Cardiac fibroblast (primary cell): ENCODE measurements around the gene TTC12.
A peak's percentile ranks its signal among the peaks of the same experiment; 100 is the strongest.
"Not testable (repeated sequence)": the region's sequence is repeated elsewhere in the genome, so short reads cannot be mapped to it uniquely, and the experiment has no call there.

Source experiments
- DNase-seq, 2 donors: peaks; one replicate each; pipeline versions ENCODE4 v3.0.0 to v3.0.0-alpha.2; 2010; ENCODE audit warnings: low read depth in 2 of 2
- H3K4me3 ChIP-seq, 2 donors: replicated peaks in 1 of 2; 1 replicate in 1 of 2; 2 replicates in 1 of 2; pipeline ENCODE4 v1.5.1; 2011; ENCODE audit warnings: low read depth in 2 of 2, low read length in 2 of 2, mild to moderate bottlenecking in 2 of 2, moderate library complexity in 1 of 2
- CTCF ChIP-seq: IDR thresholded peaks from one replicate; pipeline ENCODE4 v1.5.1; 2011; ENCODE audit warnings: low read depth, mild to moderate bottlenecking, low read length, inconsistent platforms

The TTC12 gene

GRCh38 chr11:113293936-113294335 is 20.4 kb upstream of the TTC12 start:
- DNase-seq = no peak
- no peak for TF ChIP-seq CTCF
- no peak overlapping the region for H3K4me3 ChIP-seq

GRCh38 chr11:113295993-113296392 is 18.4 kb upstream of the TTC12 start:
- no peak overlapping the region for H3K4me3 ChIP-seq
- no peak for TF ChIP-seq CTCF
- no peak for DNase-seq

GRCh38 chr11:113296447-113297205 is 17.8 kb upstream of the TTC12 start:
- no peak overlapping the region for H3K4me3 ChIP-seq
- TF ChIP-seq CTCF = no peak
- no peak for DNase-seq

GRCh38 chr11:113298496-113298895 is 15.9 kb upstream of the TTC12 start:
- DNase-seq, H3K4me3 ChIP-seq: not testable (repeated sequence)

- TF ChIP-seq CTCF = no peak
- no peak for DNase-seq
- H3K4me3 ChIP-seq = no peak overlapping the region
Observed at GRCh38 chr11:113304916-113305315, 9.5 kb upstream of the TTC12 start.

- DNase-seq = peak; percentile 63 to 72
- H3K4me3 ChIP-seq = no peak overlapping the region
- TF ChIP-seq CTCF = peak; percentile 98
Observed at GRCh38 chr11:113305440-113306336, 8.7 kb upstream of the TTC12 start.

- H3K4me3 ChIP-seq = no peak overlapping the region
- DNase-seq = no peak
- no peak for TF ChIP-seq CTCF
Observed at GRCh38 chr11:113308601-113309000, 5.8 kb upstream of the TTC12 start.
